ENCODE data around the gene BMP6. TPM values are rescaled to one million over a fixed set of nuclear protein-coding genes. Genes with fewer than 3 reads are reported as not detected.

BMP6 gene
- total RNA-seq, 2 experiments from 2014 or later, result 0.38 to 1.1 TPM

GRCh38 chr6:7828124-7828523, 102.2 kb downstream of the BMP6 start:
- BruUV-seq (replicated peaks), result no TSS peak

DNA sequence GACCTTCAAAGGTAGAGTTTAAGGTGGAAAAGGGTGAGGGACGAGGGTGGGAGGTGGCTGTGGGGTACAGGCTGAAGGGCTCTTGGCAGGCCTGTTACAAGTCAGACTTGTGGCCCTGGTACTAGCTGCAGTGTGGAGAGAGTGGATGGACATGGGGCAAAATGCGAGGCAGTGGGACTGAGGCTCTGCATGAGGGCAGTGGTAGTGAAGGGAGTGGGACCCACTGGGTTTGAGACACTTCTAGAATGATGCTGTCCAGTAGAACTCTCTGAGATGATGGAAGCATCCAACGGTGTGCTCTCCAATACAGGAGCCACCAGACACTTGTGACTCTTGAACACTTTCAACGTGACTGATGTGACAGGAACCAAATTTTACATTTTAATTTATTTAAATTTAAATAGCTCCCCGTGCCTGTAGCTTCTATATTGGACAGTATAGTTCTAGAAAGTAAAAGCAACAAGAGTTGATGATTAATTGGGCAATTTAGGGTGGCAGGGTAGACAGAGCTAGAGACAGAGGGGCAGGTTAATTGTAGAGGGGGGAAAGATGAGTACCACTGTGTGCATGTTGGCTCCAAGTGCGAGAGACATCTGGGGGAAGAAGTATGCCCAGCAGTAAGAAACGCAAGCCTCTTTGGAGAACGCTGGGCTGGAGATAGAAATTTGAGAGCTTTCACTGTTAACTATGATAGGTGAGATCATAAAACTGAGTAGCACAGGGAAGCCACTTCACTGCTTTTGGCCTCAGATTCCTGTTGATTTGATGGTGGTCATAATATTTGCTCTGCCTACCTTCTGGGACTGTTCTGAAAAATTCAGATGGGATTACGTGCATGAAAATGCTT, 107.2 kb downstream of the BMP6 start:
- Histone ChIP-seq H4K20me1 (ENCODE audit: insufficient read depth, low read length) (no peaks in the 10 kb centered on the region), H3K4me1 (ENCODE audit: insufficient read depth, low read length, poor library complexity, severe bottlenecking) (no peaks in the 10 kb centered on the region), H3K36me3 (ENCODE audit: insufficient read depth, low read length) (no peaks in the 10 kb centered on the region), H3K79me2 (ENCODE audit: insufficient read depth, low read depth, low read length) (no peaks in the 10 kb centered on the region), H3K4me2 (ENCODE audit: low read length) (no peak overlapping the region), H3K9me2 (ENCODE audit: insufficient read depth, low read length) (no peaks in the 10 kb centered on the region), H2AFZ (ENCODE audit: low read length) (no peak overlapping the region), H3K9me3 (ENCODE audit: low read length) (0 out of 2 replicates have a peak, but pooled peaks cover 3% of the 10 kb centered on the region), H3K27ac (ENCODE audit: low read depth, low read length, poor library complexity, severe bottlenecking) (no peak overlapping the region), H3K4me3 (ENCODE audit: low read depth, low read length, poor library complexity, severe bottlenecking) (no peak overlapping the region)
- intact Hi-C loops (cut with micrococcal nuclease; ENCODE audit: unreplicated experiment), result no loop called here
- BruUV-seq (replicated peaks), result no TSS peak
- TF ChIP-seq EZH2phosphoT487 (IDR thresholded peaks at IDR 0.05; ENCODE audit: borderline replicate concordance, low read depth, low read length) (no peak), CTCF (conservative IDR thresholded peaks at IDR 0.05; ENCODE audit: low read length) (no peak)
- no peak for DNase-seq (ENCODE audit: low spot score)
- ChIA-PET CTCF (ENCODE audit: unreplicated experiment) (no interaction called here), POLR2A (interaction anchor here (0.6 to 1.0 kb wide), 3 partner anchors 12 to 1091 kb away, joined by 3 to 4 read pairs (median 3); no protein-coding TSS in a partner anchor)

More at GRCh38 chr6:7828124-7828523, 102.2 kb downstream of the BMP6 start:
- 0 out of 2 replicates have a peak, but pooled peaks cover 3% of the 10 kb centered on the region for H3K9me3 ChIP-seq (ENCODE audit: low read length)
- H2AFZ ChIP-seq (ENCODE audit: low read length), result no peak overlapping the region
- H3K4me1 ChIP-seq (ENCODE audit: insufficient read depth, low read length, poor library complexity, severe bottlenecking), result no peaks in the 10 kb centered on the region
- no peak for DNase-seq (ENCODE audit: low spot score)
- no peaks in the 10 kb centered on the region for H3K36me3 ChIP-seq (ENCODE audit: insufficient read depth, low read length)
- H3K79me2 ChIP-seq (ENCODE audit: insufficient read depth, low read depth, low read length), result no peaks in the 10 kb centered on the region
- no peaks in the 10 kb centered on the region for H3K9me2 ChIP-seq (ENCODE audit: insufficient read depth, low read length)
- intact Hi-C loops (cut with micrococcal nuclease; ENCODE audit: unreplicated experiment), result no loop called here
- CTCF ChIA-PET (ENCODE audit: unreplicated experiment), result no interaction called here
- no peak overlapping the region for H3K4me3 ChIP-seq (ENCODE audit: low read depth, low read length, poor library complexity, severe bottlenecking)
- POLR2A ChIA-PET, result no interaction called here
- no peaks in the 10 kb centered on the region for H4K20me1 ChIP-seq (ENCODE audit: insufficient read depth, low read length)
- H3K27ac ChIP-seq (ENCODE audit: low read depth, low read length, poor library complexity, severe bottlenecking), result no peak overlapping the region
- TF ChIP-seq EZH2phosphoT487 (IDR thresholded peaks at IDR 0.05; ENCODE audit: borderline replicate concordance, low read depth, low read length) (no peak), CTCF (conservative IDR thresholded peaks at IDR 0.05; ENCODE audit: low read length) (no peak)
- H3K4me2 ChIP-seq (ENCODE audit: low read length), result no peak overlapping the region

- intact Hi-C loops (cut with micrococcal nuclease; ENCODE audit: unreplicated experiment), result no loop called here
- no peaks in the 10 kb centered on the region for H3K79me2 ChIP-seq (ENCODE audit: insufficient read depth, low read depth, low read length)
These were observed 107.8 kb downstream of the BMP6 start for GRCh38 chr6:7833751-7834070.

More at GRCh38 chr6:7833751-7834070, 107.8 kb downstream of the BMP6 start:
- H3K27ac ChIP-seq (ENCODE audit: low read depth, low read length, poor library complexity, severe bottlenecking), result no peak overlapping the region
- no peak for TF ChIP-seq EZH2phosphoT487 (IDR thresholded peaks at IDR 0.05; ENCODE audit: borderline replicate concordance, low read depth, low read length)
- TF ChIP-seq CTCF (conservative IDR thresholded peaks at IDR 0.05; ENCODE audit: low read length), result no peak
- 0 out of 2 replicates have a peak, but pooled peaks cover 3% of the 10 kb centered on the region for H3K9me3 ChIP-seq (ENCODE audit: low read length)
- H3K4me2 ChIP-seq (ENCODE audit: low read length), result no peak overlapping the region
- no peak overlapping the region for H3K4me3 ChIP-seq (ENCODE audit: low read depth, low read length, poor library complexity, severe bottlenecking)
- CTCF ChIA-PET (ENCODE audit: unreplicated experiment), result no interaction called here
- H3K36me3 ChIP-seq (ENCODE audit: insufficient read depth, low read length), result no peaks in the 10 kb centered on the region
- no TSS peak for BruUV-seq (replicated peaks)
- H4K20me1 ChIP-seq (ENCODE audit: insufficient read depth, low read length), result no peaks in the 10 kb centered on the region
- H3K4me1 ChIP-seq (ENCODE audit: insufficient read depth, low read length, poor library complexity, severe bottlenecking), result no peaks in the 10 kb centered on the region
- no peak for DNase-seq (ENCODE audit: low spot score)
- H2AFZ ChIP-seq (ENCODE audit: low read length), result no peak overlapping the region
- POLR2A ChIA-PET, result interaction anchor here (0.6 to 1.0 kb wide), 3 partner anchors 12 to 1091 kb away, joined by 3 to 4 read pairs (median 3); no protein-coding TSS in a partner anchor
- H3K9me2 ChIP-seq (ENCODE audit: insufficient read depth, low read length), result no peaks in the 10 kb centered on the region

Data from OCI-LY7 (cell line).